C4-2B (cell line): Measurements from ENCODE around the gene MKRN3.
A peak's percentile ranks its signal among the peaks of the same experiment; 100 is the strongest.

Experiments used
- H3K27ac ChIP-seq: fragments of 450-650 bp; 2 replicates; pipeline ENCODE4 v1.5.1; 2017
- CTCF ChIP-seq: fragments of 450-650 bp; conservative IDR thresholded peaks from 2 replicates; pipeline ENCODE4 v1.5.1; 2017; ENCODE audit warnings: mild to moderate bottlenecking
- ZFX ChIP-seq: fragments of 450-650 bp; IDR thresholded peaks from 2 replicates; pipeline ENCODE4 v1.6.1; 2017

MKRN3 gene

GRCh38 chr15:23566651-23567050, 1.2 kb downstream of the MKRN3 start:
- no peak for TF ChIP-seq ZFX
- no peak for TF ChIP-seq CTCF
- H3K27ac ChIP-seq: peak overlapping the region; percentile 94

GRCh38 chr15:23567921-23568320, 2.4 kb downstream of the MKRN3 start:
- TF ChIP-seq ZFX: no peak
- H3K27ac ChIP-seq: no peak overlapping the region

- H3K27ac ChIP-seq: no peak overlapping the region
- TF ChIP-seq CTCF (no peak), ZFX (no peak)
These were observed 3.9 kb downstream of the MKRN3 start for GRCh38 chr15:23569151-23569925.

- H3K27ac ChIP-seq: no peak overlapping the region
- no peak for TF ChIP-seq CTCF
- TF ChIP-seq ZFX: no peak
These were observed 5.0 kb downstream of the MKRN3 start for GRCh38 chr15:23570486-23570885.

- H3K27ac ChIP-seq: no peak overlapping the region
- TF ChIP-seq ZFX: no peak
- no peak for TF ChIP-seq CTCF
These were observed 7.4 kb downstream of the MKRN3 start for GRCh38 chr15:23572844-23573243.

- H3K27ac ChIP-seq: no peak overlapping the region
- TF ChIP-seq ZFX (no peak), CTCF (no peak)
These were observed 9.3 kb downstream of the MKRN3 start for GRCh38 chr15:23574742-23575141.

- TF ChIP-seq CTCF: no peak
- no peak for TF ChIP-seq ZFX
- no peak overlapping the region for H3K27ac ChIP-seq
These were observed 10.6 kb downstream of the MKRN3 start for GRCh38 chr15:23576061-23576460.
